ENCODE measurements around the gene TSPAN14.

DNA sequence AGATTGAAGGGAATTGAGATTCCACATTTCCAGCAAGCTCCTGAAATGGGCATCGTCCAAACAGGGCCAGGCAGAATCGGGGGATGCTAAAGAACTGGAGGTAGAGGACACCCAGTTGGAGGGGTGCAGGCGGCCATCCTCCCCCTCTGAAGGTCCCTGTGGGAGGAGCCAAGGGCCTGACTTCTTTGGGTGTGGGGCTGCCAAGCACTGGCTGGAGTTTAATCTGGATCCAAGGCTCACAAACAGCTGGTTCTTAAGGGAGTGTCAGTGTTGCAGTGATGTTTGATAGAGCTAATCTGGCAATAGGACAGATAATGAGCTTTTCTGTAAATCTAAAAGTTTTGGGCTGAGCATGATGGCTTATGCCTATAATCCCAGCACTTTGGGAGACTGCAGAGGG lies 20.8 kb downstream of the TSPAN14 start:
- TF ChIP-seq POLR2A (IDR thresholded peaks at IDR 0.05; ENCODE audit: extremely low read depth, insufficient read length): no peak
- TF ChIP-seq, protein P1, sequence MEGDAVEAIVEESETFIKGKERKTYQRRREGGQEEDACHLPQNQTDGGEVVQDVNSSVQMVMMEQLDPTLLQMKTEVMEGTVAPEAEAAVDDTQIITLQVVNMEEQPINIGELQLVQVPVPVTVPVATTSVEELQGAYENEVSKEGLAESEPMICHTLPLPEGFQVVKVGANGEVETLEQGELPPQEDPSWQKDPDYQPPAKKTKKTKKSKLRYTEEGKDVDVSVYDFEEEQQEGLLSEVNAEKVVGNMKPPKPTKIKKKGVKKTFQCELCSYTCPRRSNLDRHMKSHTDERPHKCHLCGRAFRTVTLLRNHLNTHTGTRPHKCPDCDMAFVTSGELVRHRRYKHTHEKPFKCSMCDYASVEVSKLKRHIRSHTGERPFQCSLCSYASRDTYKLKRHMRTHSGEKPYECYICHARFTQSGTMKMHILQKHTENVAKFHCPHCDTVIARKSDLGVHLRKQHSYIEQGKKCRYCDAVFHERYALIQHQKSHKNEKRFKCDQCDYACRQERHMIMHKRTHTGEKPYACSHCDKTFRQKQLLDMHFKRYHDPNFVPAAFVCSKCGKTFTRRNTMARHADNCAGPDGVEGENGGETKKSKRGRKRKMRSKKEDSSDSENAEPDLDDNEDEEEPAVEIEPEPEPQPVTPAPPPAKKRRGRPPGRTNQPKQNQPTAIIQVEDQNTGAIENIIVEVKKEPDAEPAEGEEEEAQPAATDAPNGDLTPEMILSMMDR (IDR thresholded peaks at IDR 0.05; ENCODE audit: low read depth, low read length): no peak
- TF ChIP-seq, protein P2, sequence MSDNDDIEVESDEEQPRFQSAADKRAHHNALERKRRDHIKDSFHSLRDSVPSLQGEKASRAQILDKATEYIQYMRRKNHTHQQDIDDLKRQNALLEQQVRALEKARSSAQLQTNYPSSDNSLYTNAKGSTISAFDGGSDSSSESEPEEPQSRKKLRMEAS (IDR thresholded peaks at IDR 0.05; ENCODE audit: low read depth, low read length): no peak
- no peak for TF ChIP-seq MYC (IDR thresholded peaks at IDR 0.05; ENCODE audit: low read depth, low read length)

Measured in NB4 (cell line).